Heart right ventricle (tissue), 16 donors: ENCODE measurements around the gene TSPAN9. TPM values are rescaled to one million over a fixed set of nuclear protein-coding genes. Genes with fewer than 3 reads are reported as not detected.

Source experiments
- ATAC-seq, 8 donors: fragments of 200-7000 bp; cut with Tn5 transposase; one replicate each; pipeline ENCODE4 v1.9.1; 2020; ENCODE audit warnings: mild to moderate bottlenecking in 8 of 8, moderate library complexity in 8 of 8, moderate number of reproducible peaks in 1 of 8
- DNase-seq, 2 donors: peaks; one replicate each; pipeline ENCODE4 v3.0.0-alpha.2; 2020
- H3K27ac ChIP-seq, 10 donors: fragments of 200-600 bp; sonication (generic) in 2 of 10; one replicate each; pipeline versions ENCODE4 v1.5.0 to v1.8.0; 2020 to 2022; ENCODE audit warnings: mild to moderate bottlenecking in 3 of 10
- H3K27me3 ChIP-seq, 7 donors: fragments of 200-600 bp; one replicate each; pipeline ENCODE4 v1.8.0; 2021 to 2022; ENCODE audit warnings: mild to moderate bottlenecking in 2 of 7
- H3K36me3 ChIP-seq, 9 donors: fragments of 200-600 bp; sonication (generic) in 1 of 9; one replicate each; pipeline versions ENCODE4 v1.5.0 to v1.8.0; 2020 to 2022; ENCODE audit warnings: mild to moderate bottlenecking in 2 of 9
- H3K4me1 ChIP-seq, 9 donors: fragments of 200-600 bp; sonication (generic) in 1 of 9; one replicate each; pipeline versions ENCODE4 v1.5.0 to v1.8.0; 2020 to 2022; ENCODE audit warnings: mild to moderate bottlenecking in 4 of 9
- H3K4me3 ChIP-seq, 10 donors: fragments of 200-600 bp; sonication (generic) in 2 of 10; one replicate each; pipeline versions ENCODE4 v1.5.0 to v1.8.0; 2020 to 2022; ENCODE audit warnings: mild to moderate bottlenecking in 7 of 10, moderate library complexity in 2 of 10
- H3K9me3 ChIP-seq, 11 donors: fragments of 200-600 bp in 10 of 11; sonication (generic) in 2 of 11; one replicate each; pipeline versions ENCODE4 v1.5.0 to v1.8.0; 2013 to 2022; ENCODE audit warnings: mild to moderate bottlenecking in 2 of 11, control low read depth in 1 of 11, moderate library complexity in 1 of 11
- WGBS, 2 donors: extraction: QIAGEN DNeasy Blood & Tissue Kit; methylation state at CpG; one replicate each; pipeline ENCODE4 v1.1.7; 2013; ENCODE audit warnings: inconsistent platforms in 1 of 2; 5-methylcytosine and 5-hydroxymethylcytosine counted together
- intact Hi-C, 10 donors: fragments of 100-400 bp; cut with DNase I; formaldehyde crosslinking; loops; one replicate each; pipeline versions ENCODE4 v1.11.1 to v1.14.2; 2022
- polyA plus RNA-seq, 2 donors: library from polyadenylated mRNA; stranded (reverse); fragments of 200-250 nt; gene quantifications; one replicate each; pipeline ENCODE4 v1.2.3, GENCODE V29; 2013
- total RNA-seq, 10 donors: library from RNA; stranded (reverse); fragmentation: NEBNext Ultra II Directional in 3 of 10; extraction: Animal tissue kit (Norgen Biotek cat#: 25700) in 3 of 10; gene quantifications; one replicate each; pipeline versions ENCODE4 v1.2.1 to v1.2.4, GENCODE V29; 2021 to 2023
- TF ChIP-seq, protein P1 (sequence below), 9 donors: fragments of 200-600 bp; sonication (generic) in 2 of 9; IDR thresholded peaks; one replicate each; pipeline versions ENCODE4 v1.5.0 to v1.8.0; 2021 to 2022; ENCODE audit warnings: antibody characterized with exemption in 9 of 9, mild to moderate bottlenecking in 5 of 9, moderate library complexity in 1 of 9
- donor health status: Arrhythmogenic right ventricular cardiomyopathy.
- donor health status: ischemic (EF 13 %, LVEDD 7.1; RV severe dilation, severe dysfunction).
- donor health status: healthy with polysubstance abuse.
- donor health status: DM: no; HTN: yes; CAD: no.
- donor health status: DM: no; HTN: no; CAD: no.
- donor health status: ischemic (EF 25% LVEDD 6.9; RV normal size, moderate dysfunction).
- donor health status: ischemic (EF 25% LVEDD 5.7; RV mildly dilated, moderate dysfunction).
- donor health status: healthy.
- donor health status: DM: yes; HTN: yes; CAD: no.
- donor health status: Ischemic cardiomyopathy.
- donor health status: ischemic (EF 35%, LVEDD 5.7; RV mildly dilated, moderate dysfunction).
- donor health status: nonischemic (EF 11% LVEDD 7.7; RV severe dilation, severe dysfunction).
- donor health status: DM: yes; HTN: yes; CAD: no.
- donor health status: PGD.
- donor health status: ischemic (EF 29% LVEDD 5.4; RV normal size, mild dysfunction).
- donor health status: nonischemic (EF 23%, LVEDD 6.1; RV moderate dilation, normal function).

TSPAN9 gene
- total and polyA plus RNA-seq, 12 donors: 63.0 to 401 (median 251) TPM

DNA sequence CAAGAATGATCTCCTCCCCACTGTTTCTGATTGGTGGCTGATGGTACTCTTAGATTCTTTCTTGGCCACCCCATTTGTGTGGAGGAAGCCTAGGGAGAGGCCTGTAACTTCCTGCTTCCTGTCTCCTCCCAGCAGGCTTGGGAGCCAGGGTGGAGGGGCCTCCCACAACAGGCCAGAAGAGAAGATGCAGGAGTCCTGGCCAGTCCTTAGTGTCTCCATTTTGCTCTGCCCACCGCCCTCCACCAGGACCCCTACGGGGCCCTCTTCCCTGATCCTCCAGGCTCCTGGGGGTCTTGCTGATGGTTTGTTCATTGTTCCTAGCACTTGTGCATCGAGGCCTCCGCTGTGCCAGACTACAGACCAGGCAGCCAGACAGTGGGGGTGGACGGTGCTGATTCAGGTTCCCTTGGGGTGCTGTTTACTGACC lies 6.8 kb downstream of the TSPAN9 start:
- H3K36me3 ChIP-seq: peaks cover 0 to 12% (median 0%) of the 10 kb centered on the region in 9 donors
- intact Hi-C loops: loop anchor here in 6 of 10 donors (2.0 to 5.0 kb wide), 3 partner anchors 33 to 38 kb away; no protein-coding TSS in a partner anchor
- peaks cover 0 to 2% (median 0%) of the 10 kb centered on the region in 7 donors for H3K27me3 ChIP-seq
- 62 to 65% methylated on average over 5 of the region's 5 CpGs for WGBS, 2 donors
- H3K4me3 ChIP-seq: peak overlapping the region in 3 of 10 donors; percentile 28 to 39 (median 30)
- ATAC-seq (peak; percentile 69 to 92 (median 86)), DNase-seq (peak; percentile 41 to 65)
- TF ChIP-seq, protein P1, sequence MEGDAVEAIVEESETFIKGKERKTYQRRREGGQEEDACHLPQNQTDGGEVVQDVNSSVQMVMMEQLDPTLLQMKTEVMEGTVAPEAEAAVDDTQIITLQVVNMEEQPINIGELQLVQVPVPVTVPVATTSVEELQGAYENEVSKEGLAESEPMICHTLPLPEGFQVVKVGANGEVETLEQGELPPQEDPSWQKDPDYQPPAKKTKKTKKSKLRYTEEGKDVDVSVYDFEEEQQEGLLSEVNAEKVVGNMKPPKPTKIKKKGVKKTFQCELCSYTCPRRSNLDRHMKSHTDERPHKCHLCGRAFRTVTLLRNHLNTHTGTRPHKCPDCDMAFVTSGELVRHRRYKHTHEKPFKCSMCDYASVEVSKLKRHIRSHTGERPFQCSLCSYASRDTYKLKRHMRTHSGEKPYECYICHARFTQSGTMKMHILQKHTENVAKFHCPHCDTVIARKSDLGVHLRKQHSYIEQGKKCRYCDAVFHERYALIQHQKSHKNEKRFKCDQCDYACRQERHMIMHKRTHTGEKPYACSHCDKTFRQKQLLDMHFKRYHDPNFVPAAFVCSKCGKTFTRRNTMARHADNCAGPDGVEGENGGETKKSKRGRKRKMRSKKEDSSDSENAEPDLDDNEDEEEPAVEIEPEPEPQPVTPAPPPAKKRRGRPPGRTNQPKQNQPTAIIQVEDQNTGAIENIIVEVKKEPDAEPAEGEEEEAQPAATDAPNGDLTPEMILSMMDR (IDR thresholded peaks at IDR 0.05): no peak
- peaks cover 16 to 96% (median 77%) of the 10 kb centered on the region in 9 donors for H3K4me1 ChIP-seq
- peak overlapping the region; percentile 9 to 90 (median 80) for H3K27ac ChIP-seq
- H3K9me3 ChIP-seq: no peaks in the 10 kb centered on the region

DNA sequence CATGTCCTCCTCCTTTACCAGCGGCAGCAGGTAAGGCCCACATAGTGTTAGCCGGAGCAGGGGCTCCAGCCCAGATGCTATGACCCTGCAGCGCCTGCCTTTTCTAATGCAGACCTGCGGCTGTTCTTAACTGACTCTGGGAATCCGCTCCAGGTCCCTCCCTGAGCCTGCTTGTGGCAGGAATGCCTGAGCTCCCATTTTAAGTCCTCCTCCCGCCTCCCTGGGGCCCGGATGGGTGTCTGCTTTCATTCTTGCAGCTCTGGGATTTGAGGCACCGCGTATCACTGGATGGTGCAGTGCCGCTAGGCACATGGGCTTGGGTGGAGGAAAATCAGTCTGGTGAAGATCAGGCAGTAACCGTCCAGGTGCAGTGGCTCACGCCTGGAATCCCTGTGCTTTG lies 7.6 kb downstream of the TSPAN9 start:
- intact Hi-C loops: loop anchor here in 6 of 10 donors (2.0 to 5.0 kb wide), 3 partner anchors 33 to 38 kb away; no protein-coding TSS in a partner anchor
- TF ChIP-seq, protein P1 (IDR thresholded peaks at IDR 0.05): peak in 1 of 9 donors; percentile 4
- 49 to 59% methylated on average over 12 of the region's 12 CpGs for WGBS, 2 donors

DNA sequence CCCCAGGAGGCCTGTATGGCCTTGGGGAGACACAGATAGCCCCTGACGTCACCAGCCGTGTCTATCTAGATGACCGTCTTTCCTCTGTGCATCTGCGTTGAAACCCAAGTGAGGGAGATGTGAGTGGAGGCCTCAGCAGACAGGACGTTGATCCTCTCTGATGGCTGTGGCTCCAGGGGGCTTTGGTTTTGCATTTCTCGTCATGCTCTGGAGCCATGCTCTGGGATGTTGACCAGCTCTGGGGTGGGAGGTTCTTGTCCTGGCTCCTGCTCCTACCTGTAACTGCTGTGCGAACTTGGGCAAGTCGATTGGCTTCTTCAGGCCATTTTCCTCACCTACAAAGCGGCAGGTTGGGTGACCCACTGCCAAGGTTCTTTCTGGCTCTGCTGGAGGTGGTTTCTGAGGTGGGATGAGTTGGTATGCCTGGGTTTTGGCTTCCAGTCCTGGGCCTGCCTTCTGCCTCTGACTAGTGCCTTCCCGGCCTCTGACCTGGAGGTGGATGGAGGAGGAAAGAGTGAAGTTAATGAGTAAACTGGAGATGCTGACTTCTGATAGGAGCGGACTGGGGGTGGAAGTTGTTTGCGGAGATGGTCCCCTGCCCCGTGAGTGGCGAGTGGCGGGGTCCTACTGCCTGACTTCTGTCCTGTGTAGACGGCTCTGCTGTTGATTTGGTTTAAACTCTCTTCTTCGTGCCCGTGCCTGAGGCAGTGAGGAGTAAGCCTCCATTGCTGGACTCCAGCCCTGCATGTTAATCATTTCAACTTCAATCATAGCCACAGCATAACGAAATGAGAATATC lies 8.4 kb downstream of the TSPAN9 start:
- ATAC-seq: no peak
- DNase-seq: no peak
- Histone ChIP-seq H3K27ac (peak overlapping the region; percentile 18 to 90 (median 80)), H3K4me3 (no peak overlapping the region), H3K36me3 (peaks cover 0 to 15% (median 0%) of the 10 kb centered on the region in 9 donors), H3K27me3 (no peaks in the 10 kb centered on the region), H3K4me1 (peaks cover 16 to 93% (median 73%) of the 10 kb centered on the region in 9 donors), H3K9me3 (no peaks in the 10 kb centered on the region)
- 71 to 73% methylated on average over 19 of the region's 19 CpGs for WGBS, 2 donors
- TF ChIP-seq, protein P1 (IDR thresholded peaks at IDR 0.05): no peak
- intact Hi-C loops: loop anchor here in 1 of 10 donors (2.0 kb wide), 1 partner anchor 35 kb away; no protein-coding TSS in a partner anchor

More for the DNA sequence above, 7.6 kb downstream of the TSPAN9 start:
- Histone ChIP-seq H3K27ac (peak overlapping the region; percentile 9 to 90 (median 80)), H3K9me3 (no peaks in the 10 kb centered on the region), H3K27me3 (no peaks in the 10 kb centered on the region), H3K4me1 (peaks cover 16 to 92% (median 73%) of the 10 kb centered on the region in 9 donors), H3K4me3 (peak overlapping the region in 1 of 10 donors; percentile 39), H3K36me3 (peaks cover 0 to 12% (median 0%) of the 10 kb centered on the region in 9 donors)
- DNase-seq (peak in 1 of 2 donors; percentile 40), ATAC-seq (peak in 5 of 8 donors; percentile 18 to 39 (median 25))

DNA sequence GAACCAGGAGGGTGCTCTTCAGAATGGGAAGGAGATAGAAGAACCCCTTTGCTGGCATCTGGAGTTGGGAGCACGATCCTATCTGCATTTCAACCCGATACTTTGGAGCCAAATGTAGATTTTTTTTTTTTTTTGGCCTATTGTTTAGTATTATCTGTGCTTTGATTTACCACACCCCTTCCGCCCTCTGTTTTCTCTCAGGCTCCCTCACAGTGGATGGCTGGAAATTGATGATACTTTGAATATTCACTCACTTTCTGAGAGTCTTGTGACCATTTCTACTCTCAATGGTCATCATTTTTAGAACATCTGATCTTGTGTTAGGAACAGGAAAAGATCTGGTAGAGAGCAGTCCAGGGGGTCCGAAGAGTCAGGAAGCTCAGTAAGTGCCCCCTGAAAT lies 9.0 kb downstream of the TSPAN9 start:
- Histone ChIP-seq H3K27ac (peak overlapping the region in 9 of 10 donors; percentile 28 to 90 (median 80)), H3K9me3 (no peaks in the 10 kb centered on the region), H3K27me3 (no peaks in the 10 kb centered on the region), H3K36me3 (peaks cover 0 to 17% (median 0%) of the 10 kb centered on the region in 9 donors), H3K4me3 (no peak overlapping the region), H3K4me1 (peaks cover 16 to 93% (median 71%) of the 10 kb centered on the region in 9 donors)
- intact Hi-C loops: no loop called here
- TF ChIP-seq, protein P1 (IDR thresholded peaks at IDR 0.05): no peak
- peak in 1 of 8 donors; percentile 7 for ATAC-seq
- WGBS, 2 donors: 58 to 59% methylated on average over 4 of the region's 4 CpGs
- DNase-seq: no peak
